Activated CD8-positive, alpha-beta memory T cell treated with anti-CD3 and anti-CD28 coated beads, Interleukin-2, amount 50 U/mL, for 24 hours (primary cell): ENCODE measurements around the gene PTPRJ.
"Not testable (repeated sequence)": the region's sequence is repeated elsewhere in the genome, so short reads cannot be mapped to it uniquely, and the experiment has no call there.

Experiments used
- DNase-seq: peaks from one replicate; pipeline ENCODE4 v3.0.0-alpha.2; 2020; ENCODE audit errors: extremely low read depth

Gene PTPRJ

GRCh38 chr11:48111891-48112290 is 131.5 kb downstream of the PTPRJ start:
- DNase-seq = no peak

- no peak for DNase-seq
Measured at GRCh38 chr11:48114740-48115139, 134.4 kb downstream of the PTPRJ start.

GRCh38 chr11:48116437-48117228 is 136.3 kb downstream of the PTPRJ start:
- DNase-seq = no peak

GRCh38 chr11:48122246-48122645 is 141.9 kb downstream of the PTPRJ start:
- no peak for DNase-seq

GRCh38 chr11:48122656-48123055 is 142.3 kb downstream of the PTPRJ start:
- no peak for DNase-seq

GRCh38 chr11:48123254-48123875 is 143.0 kb downstream of the PTPRJ start:
- no peak for DNase-seq

GRCh38 chr11:48123934-48124755 is 143.8 kb downstream of the PTPRJ start:
- no peak for DNase-seq

- DNase-seq = no peak
Measured at GRCh38 chr11:48124880-48125279, 144.5 kb downstream of the PTPRJ start.

- no peak for DNase-seq
Measured at GRCh38 chr11:48125866-48126265, 145.5 kb downstream of the PTPRJ start.

- no peak for DNase-seq
Measured at GRCh38 chr11:48127521-48128183, 147.3 kb downstream of the PTPRJ start.

GRCh38 chr11:48129697-48130395 is 149.5 kb downstream of the PTPRJ start:
- no peak for DNase-seq

GRCh38 chr11:48134221-48134922 is 154.0 kb downstream of the PTPRJ start:
- no peak for DNase-seq

GRCh38 chr11:48138222-48138621 is 157.9 kb downstream of the PTPRJ start:
- no peak for DNase-seq

GRCh38 chr11:48139896-48140295 is 159.5 kb downstream of the PTPRJ start:
- not testable (repeated sequence) for DNase-seq

- no peak for DNase-seq
Measured at GRCh38 chr11:48141475-48142122, 161.2 kb downstream of the PTPRJ start.

GRCh38 chr11:48142889-48143288 is 162.5 kb downstream of the PTPRJ start:
- no peak for DNase-seq

GRCh38 chr11:48148749-48149148 is 168.4 kb downstream of the PTPRJ start:
- DNase-seq = no peak

- no peak for DNase-seq
Measured at GRCh38 chr11:48150213-48150612, 169.9 kb downstream of the PTPRJ start.

- DNase-seq = no peak
Measured at GRCh38 chr11:48154151-48154550, 173.8 kb downstream of the PTPRJ start.
